Cardiac fibroblast (primary cell): ENCODE measurements around the gene ODAD4.

Experiments used
- DNase-seq, 2 donors: peaks; one replicate each; pipeline versions ENCODE4 v3.0.0 to v3.0.0-alpha.2; 2010; ENCODE audit warnings: low read depth in 2 of 2
- H3K4me3 ChIP-seq, 2 donors: replicated peaks in 1 of 2; 1 replicate in 1 of 2; 2 replicates in 1 of 2; pipeline ENCODE4 v1.5.1; 2011; ENCODE audit warnings: low read depth in 2 of 2, low read length in 2 of 2, mild to moderate bottlenecking in 2 of 2, moderate library complexity in 1 of 2
- CTCF ChIP-seq: IDR thresholded peaks from one replicate; pipeline ENCODE4 v1.5.1; 2011; ENCODE audit warnings: low read depth, mild to moderate bottlenecking, low read length, inconsistent platforms

The ODAD4 gene

DNA sequence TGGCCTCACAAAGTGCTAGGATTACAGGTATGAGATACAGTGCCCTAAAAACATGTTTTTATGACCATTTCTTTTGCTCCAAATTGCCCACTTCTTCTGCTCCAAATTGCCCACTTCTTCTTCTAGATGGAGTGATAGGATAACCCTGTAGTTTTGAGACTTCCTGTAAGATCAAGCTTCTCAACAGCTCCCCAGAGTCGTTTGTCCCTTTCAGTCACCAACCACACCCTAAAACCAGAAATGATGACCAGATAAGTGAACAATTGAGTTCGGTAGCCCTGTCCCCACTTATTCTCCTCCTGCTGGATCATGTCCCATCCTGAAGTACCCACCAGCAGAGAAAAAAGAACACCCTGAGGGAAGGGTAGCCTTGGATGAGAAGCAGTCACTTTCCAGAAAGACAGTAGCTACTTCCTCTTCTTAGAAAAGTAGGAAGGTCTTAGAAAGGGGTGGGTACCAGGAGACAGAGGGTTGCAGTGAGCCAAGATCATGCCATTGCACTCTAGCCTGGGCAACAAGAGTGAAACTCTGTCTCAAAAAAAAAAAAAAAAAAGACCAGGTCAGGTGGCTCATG lies 2.5 kb downstream of the ODAD4 start:
- H3K4me3 ChIP-seq, result no peak overlapping the region
- TF ChIP-seq CTCF, result no peak

DNA sequence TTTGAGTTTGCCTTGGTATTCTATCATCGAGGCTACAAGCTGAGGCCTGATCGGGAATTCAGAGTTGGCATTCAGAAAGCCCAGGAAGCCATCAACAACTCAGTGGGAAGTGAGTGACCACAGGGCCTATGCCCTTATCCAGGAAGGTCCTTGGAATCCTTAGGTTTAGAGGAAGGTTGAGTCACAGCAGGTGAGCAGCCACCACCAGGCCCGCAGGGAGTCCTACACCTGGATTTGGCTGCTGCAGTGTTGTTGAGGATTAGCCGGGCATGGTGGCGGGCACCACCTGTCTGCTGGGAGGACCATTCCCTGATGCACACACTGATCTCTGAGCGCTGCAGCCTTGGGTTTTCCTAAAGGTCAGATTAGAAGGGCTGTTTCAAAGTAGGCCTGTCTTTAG lies 5.2 kb downstream of the ODAD4 start:
- no peak overlapping the region for H3K4me3 ChIP-seq
- TF ChIP-seq CTCF, result no peak
- DNase-seq, result no peak

More for the DNA sequence above, 2.5 kb downstream of the ODAD4 start:
- DNase-seq, result no peak

GRCh38 chr17:41937970-41938954 lies 7.8 kb downstream of the ODAD4 start:
- no peak for TF ChIP-seq CTCF
- DNase-seq, result no peak
- H3K4me3 ChIP-seq, result no peak overlapping the region

DNA sequence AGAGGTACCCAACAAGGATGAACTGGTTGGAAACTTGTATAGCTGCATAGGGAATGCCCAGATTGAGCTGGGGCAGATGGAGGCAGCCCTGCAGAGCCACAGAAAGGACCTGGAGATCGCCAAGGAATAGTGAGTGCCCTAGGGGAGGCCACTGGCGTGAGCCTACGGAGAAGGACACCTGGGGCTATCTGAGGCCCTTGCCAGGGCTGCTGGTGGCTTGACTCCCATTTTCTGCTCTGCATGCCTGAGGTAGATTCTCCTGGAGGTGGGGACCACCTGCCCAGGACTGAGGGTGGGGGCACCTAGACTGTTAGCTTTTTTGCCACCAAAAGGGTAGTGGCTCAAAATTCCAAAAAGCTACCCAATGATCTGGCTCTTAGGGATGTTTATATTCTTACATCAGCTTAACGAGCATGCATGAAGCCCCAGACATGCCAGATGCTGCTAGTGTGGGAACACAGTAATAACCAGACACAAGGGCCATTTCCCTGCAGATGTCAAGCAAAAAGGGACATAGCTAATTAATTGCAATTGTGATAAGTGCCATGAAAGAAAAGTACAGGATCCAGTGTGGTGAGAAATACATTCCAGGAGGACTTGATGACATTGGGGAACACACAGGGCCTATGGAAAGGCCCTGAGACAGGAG lies 8.8 kb downstream of the ODAD4 start:
- TF ChIP-seq CTCF, result no peak
- no peak overlapping the region for H3K4me3 ChIP-seq
- DNase-seq, result no peak

DNA sequence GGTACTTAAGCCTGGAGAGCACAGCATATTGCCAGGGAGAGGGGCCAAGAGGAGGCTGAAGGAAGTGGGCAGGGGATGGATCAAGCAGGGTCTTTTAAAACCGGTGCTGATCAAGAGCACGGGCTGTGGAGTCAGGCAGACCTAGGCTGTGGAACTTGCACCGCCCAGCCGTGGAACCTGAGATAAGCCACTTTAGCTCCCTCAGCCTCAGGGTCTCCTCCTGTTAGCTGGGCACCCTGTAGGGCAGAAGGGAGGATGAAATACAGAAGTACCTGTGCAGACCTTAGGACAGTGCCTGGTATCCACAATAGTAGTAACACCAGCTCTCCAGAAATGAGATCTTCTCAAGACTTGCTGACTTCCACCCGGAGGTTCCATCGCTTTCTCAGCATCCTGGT lies 9.3 kb downstream of the ODAD4 start:
- DNase-seq, result no peak
- TF ChIP-seq CTCF, result no peak
- no peak overlapping the region for H3K4me3 ChIP-seq

GRCh38 chr17:41941168-41941567 lies 10.8 kb downstream of the ODAD4 start:
- no peak for TF ChIP-seq CTCF
- DNase-seq, result no peak

More at GRCh38 chr17:41941168-41941567, 10.8 kb downstream of the ODAD4 start:
- H3K4me3 ChIP-seq, result no peak overlapping the region
